ES-I3 (cell line): ENCODE results near the gene PTP4A1.

ENCODE experiments used
- H3K36me3 ChIP-seq: 2 replicates; pipeline ENCODE4 v1.6.1; 2013; ENCODE audit warnings: mild to moderate bottlenecking, low read length, control low read depth, moderate library complexity; ENCODE audit not compliant: insufficient read depth
- H3K4me1 ChIP-seq: 2 replicates; pipeline ENCODE4 v1.6.1; 2013; ENCODE audit warnings: mild to moderate bottlenecking, control low read depth, low read length; ENCODE audit not compliant: insufficient read depth
- H3K9ac ChIP-seq: 2 replicates; pipeline ENCODE4 v1.6.1; 2013; ENCODE audit warnings: low read depth, mild to moderate bottlenecking, low read length, moderate library complexity
- H3K9me3 ChIP-seq: 2 replicates; pipeline ENCODE4 v1.6.1; 2013; ENCODE audit warnings: mild to moderate bottlenecking, low read length, moderate library complexity; ENCODE audit not compliant: control insufficient read depth, insufficient read depth

The PTP4A1 gene

GRCh38 chr6:63567966-63568365 lies 4.3 kb upstream of the PTP4A1 start:
- Histone ChIP-seq H3K9ac (no peak overlapping the region), H3K9me3 (no peaks in the 10 kb centered on the region), H3K36me3 (no peaks in the 10 kb centered on the region), H3K4me1 (peaks cover 5% of the 10 kb centered on the region; the same call in 1 of the 2 replicates)

DNA sequence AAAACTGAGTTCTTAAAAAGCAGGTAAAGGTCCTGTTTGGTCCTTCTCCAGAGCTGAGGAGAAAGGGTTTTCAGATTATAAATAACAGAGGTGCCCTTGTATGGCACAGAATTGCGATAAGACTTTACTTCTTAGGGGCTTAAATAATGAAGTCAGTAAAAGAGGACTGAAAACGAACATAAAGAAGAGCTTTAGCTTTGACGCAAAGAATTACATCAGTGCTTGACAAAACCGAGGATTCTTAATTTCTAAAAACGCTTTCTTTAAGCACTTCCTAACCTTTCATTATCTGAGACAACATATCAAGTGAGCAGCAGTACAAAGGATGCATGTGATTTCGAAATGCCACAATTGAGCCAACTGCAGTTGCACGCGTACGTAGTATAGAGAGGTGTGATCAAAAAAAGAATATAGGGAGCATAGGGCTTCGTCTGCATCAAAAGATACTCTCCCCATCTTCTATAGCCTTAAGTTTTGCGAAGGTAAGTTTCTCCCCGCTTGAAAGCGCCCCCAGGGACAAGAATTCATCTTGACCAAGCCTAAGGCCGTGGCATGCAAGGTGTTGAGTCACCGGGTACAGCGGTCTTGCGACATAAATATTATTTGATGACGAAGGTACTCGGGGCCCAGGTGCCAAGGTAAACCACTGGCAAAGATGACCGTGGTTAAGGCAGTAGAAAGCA lies 778 bp upstream of the PTP4A1 start:
- peaks cover 3% of the 10 kb centered on the region for H3K36me3 ChIP-seq
- no peaks in the 10 kb centered on the region; the same call in 1 of the 2 replicates for H3K4me1 ChIP-seq
- peak overlapping the region; percentile 83 for H3K9ac ChIP-seq
- no peaks in the 10 kb centered on the region for H3K9me3 ChIP-seq

DNA sequence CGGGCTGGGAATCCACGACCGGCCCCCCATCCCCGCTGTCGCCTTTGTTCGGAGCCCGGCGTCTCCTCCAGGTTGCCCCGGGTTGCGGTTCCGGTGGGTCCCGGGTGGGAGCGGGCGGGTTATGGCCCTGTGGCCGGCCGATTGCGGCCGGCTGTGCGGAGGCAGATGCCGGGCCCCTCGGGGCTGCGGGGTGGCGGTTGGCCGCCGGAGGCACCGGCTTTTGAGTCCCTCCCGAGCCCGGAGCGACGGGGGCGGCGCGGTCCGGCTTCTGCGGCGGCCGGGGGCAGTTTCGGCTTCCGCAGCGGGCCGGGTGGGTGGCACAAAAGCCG lies 431 bp downstream of the PTP4A1 start:
- Histone ChIP-seq H3K9me3 (no peaks in the 10 kb centered on the region), H3K9ac (peak overlapping the region; percentile 83), H3K4me1 (no peaks in the 10 kb centered on the region; the same call in 1 of the 2 replicates), H3K36me3 (peaks cover 10% of the 10 kb centered on the region)

GRCh38 chr6:63573076-63573898 lies 1.0 kb downstream of the PTP4A1 start:
- peaks cover 10% of the 10 kb centered on the region for H3K36me3 ChIP-seq
- H3K9ac ChIP-seq: peak overlapping the region; percentile 83
- H3K4me1 ChIP-seq: no peaks in the 10 kb centered on the region; the same call in 1 of the 2 replicates
- H3K9me3 ChIP-seq: no peaks in the 10 kb centered on the region

DNA sequence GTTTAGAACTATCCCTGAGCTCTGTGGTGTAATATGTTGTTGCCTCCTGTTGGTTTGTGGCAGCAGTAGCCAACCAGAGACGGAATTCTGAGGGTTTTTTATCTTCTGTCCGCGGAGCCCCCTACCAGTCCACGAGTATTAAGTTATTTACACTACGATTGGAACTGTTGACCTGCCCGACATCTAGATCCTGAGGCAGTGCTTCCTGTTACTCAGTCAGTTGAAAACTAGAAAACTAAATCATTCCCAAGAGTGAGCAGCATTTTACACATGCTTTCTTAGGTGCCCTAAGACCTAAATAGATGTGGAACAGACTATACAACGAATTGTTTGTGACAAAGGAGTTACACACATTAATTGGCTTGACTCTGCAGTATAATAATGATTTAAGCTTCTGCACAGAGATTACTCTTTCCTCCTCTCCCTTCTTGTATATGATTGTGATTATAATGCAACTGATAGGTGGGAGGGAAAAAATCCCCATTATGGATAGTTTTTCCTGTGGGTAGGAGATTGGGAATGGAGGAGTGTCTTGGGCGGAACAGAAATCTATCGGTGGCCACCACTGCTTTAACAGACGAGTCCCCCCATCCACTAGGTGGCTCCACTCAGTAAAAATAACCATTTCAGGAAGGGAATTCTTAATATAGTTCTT lies 1.7 kb downstream of the PTP4A1 start:
- Histone ChIP-seq H3K9me3 (no peaks in the 10 kb centered on the region), H3K9ac (peak overlapping the region; percentile 83), H3K4me1 (no peaks in the 10 kb centered on the region; the same call in 1 of the 2 replicates), H3K36me3 (peaks cover 17% of the 10 kb centered on the region)

GRCh38 chr6:63574554-63574900 lies 2.2 kb downstream of the PTP4A1 start:
- no peaks in the 10 kb centered on the region for H3K9me3 ChIP-seq
- H3K4me1 ChIP-seq: no peaks in the 10 kb centered on the region; the same call in 1 of the 2 replicates
- peak overlapping the region; percentile 83 for H3K9ac ChIP-seq
- H3K36me3 ChIP-seq: peaks cover 21% of the 10 kb centered on the region

DNA sequence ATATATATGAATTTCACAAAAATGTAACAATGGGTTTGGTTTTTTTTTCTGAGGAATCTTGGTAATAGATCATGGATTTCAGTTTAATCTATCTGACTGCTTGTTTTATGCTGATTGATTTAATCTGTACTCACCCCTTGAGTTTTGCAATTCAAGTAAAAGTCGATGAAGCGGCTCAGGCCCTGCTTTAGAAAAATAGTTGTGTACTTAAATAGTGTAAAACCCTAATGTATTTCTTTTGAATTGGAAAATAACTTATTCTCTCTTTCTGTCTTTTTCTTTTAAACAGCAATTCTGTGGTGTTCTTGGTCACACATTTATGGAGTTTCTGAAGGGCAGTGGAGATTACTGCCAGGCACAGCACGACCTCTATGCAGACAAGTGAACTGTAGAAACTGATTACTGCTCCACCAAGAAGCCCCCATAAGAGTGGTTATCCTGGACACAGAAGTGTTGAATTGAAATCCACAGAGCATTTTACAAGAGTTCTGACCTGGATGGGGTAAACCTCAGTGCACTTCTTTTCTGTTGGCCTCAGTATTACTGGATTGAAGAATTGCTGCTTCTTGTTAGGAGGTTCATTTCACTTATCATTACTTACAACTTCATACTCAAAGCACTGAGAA lies 4.0 kb downstream of the PTP4A1 start:
- Histone ChIP-seq H3K9me3 (no peaks in the 10 kb centered on the region), H3K36me3 (peaks cover 33% of the 10 kb centered on the region), H3K4me1 (no peaks in the 10 kb centered on the region; the same call in 1 of the 2 replicates), H3K9ac (no peak overlapping the region)

DNA sequence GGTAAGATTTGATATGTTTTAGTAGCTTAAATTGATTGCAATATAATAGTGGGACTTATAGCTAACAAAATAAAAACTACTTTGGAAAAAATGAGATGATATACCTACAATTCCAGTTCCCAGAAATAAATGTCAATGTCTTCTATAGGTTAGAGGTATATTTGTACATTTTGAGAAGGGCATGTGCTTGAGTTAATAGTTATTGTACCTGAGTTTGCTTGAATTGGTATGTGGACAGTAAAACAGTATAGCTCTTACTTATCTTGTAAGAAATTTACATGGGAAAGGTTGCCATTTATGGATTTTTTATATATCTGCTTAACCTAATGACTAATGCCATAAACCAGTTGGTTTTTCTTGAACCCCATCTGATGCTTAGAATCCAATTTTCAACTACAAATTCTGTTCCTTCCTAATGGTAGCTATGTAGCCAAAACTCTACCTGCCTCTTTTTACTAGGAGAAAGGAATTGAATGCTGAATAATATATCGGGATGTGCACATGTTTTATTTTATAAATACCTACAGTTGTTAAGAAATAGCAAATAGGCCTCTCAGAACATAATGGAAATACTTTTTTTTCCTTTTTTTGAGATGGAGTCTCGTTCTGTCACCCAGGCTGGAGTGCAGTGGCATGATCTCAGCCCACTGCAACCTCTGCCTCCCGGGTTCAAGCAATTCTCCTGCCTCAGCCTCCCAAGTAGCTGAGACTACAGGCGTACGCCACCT lies 4.9 kb downstream of the PTP4A1 start:
- no peaks in the 10 kb centered on the region for H3K9me3 ChIP-seq

DNA sequence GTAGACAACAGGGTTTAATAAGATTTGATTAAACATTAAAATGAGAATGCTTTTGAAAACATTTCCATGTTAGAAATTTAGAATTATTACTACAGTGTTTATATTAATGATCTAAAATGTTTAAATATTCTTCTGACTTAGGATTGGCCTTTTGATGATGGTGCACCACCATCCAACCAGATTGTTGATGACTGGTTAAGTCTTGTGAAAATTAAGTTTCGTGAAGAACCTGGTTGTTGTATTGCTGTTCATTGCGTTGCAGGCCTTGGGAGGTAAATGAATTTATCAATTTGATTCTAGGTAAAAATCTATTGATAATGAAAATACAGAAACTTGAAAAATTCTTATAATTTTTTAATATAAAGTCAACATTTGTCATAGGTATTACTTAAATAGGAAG lies 6.5 kb downstream of the PTP4A1 start:
- Histone ChIP-seq H3K9me3 (no peaks in the 10 kb centered on the region), H3K9ac (no peak overlapping the region), H3K4me1 (no peaks in the 10 kb centered on the region; the same call in 1 of the 2 replicates), H3K36me3 (peaks cover 39% of the 10 kb centered on the region)

More for the DNA sequence above, 4.9 kb downstream of the PTP4A1 start:
- Histone ChIP-seq H3K36me3 (peaks cover 33% of the 10 kb centered on the region), H3K9ac (no peak overlapping the region), H3K4me1 (no peaks in the 10 kb centered on the region; the same call in 1 of the 2 replicates)

DNA sequence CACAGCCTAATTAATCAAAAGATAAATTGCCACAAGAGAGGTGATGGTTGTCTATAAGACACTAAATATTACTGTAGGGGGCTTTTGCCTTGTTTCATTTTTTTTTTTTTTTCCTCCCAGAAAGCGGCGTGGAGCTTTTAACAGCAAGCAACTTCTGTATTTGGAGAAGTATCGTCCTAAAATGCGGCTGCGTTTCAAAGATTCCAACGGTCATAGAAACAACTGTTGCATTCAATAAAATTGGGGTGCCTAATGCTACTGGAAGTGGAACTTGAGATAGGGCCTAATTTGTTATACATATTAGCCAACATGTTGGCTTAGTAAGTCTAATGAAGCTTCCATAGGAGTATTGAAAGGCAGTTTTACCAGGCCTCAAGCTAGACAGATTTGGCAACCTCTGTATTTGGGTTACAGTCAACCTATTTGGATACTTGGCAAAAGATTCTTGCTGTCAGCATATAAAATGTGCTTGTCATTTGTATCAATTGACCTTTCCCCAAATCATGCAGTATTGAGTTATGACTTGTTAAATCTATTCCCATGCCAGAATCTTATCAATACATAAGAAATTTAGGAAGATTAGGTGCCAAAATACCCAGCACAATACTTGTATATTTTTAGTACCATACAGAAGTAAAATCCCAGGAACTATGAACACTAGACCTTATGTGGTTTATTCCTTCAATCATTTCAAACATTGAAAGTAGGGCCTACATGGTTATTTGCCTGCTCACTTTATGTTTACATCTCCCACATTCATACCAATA lies 7.8 kb downstream of the PTP4A1 start:
- Histone ChIP-seq H3K9ac (no peak overlapping the region), H3K36me3 (peaks cover 39% of the 10 kb centered on the region), H3K4me1 (no peaks in the 10 kb centered on the region; the same call in 1 of the 2 replicates), H3K9me3 (no peaks in the 10 kb centered on the region)

- no peaks in the 10 kb centered on the region for H3K9me3 ChIP-seq
- H3K9ac ChIP-seq: no peak overlapping the region
- peaks cover 39% of the 10 kb centered on the region for H3K36me3 ChIP-seq
- no peaks in the 10 kb centered on the region; the same call in 1 of the 2 replicates for H3K4me1 ChIP-seq
Measured at GRCh38 chr6:63580704-63580961, 8.4 kb downstream of the PTP4A1 start.

DNA sequence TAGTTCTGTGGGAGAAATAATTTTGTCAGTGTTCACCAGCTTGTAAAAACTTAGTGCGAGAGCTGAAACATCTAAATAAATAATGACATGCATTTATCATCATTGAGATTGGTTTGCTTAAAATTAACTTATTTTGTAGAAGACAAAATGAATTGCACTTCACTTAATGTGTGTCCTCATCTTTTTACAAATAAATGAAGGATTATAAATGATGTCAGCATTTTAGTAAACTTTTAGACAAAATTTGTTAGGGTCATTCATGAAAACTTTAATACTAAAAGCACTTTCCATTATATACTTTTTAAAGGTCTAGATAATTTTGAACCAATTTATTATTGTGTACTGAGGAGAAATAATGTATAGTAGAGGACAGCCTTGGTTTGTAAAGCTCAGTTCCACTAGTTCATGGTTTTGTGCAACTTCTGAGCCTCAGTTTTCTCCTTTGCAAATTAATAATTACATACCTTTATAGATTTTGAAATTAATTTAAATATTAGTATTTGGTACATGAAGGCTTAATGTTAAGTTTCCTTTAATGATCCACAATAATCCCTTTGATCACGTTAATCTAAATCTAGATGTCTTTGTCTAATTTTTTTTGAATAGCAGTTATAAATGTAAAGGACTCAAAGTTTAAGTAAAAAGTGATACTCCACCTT lies 9.2 kb downstream of the PTP4A1 start:
- Histone ChIP-seq H3K36me3 (peaks cover 36% of the 10 kb centered on the region), H3K4me1 (no peaks in the 10 kb centered on the region), H3K9me3 (no peaks in the 10 kb centered on the region), H3K9ac (no peak overlapping the region)

DNA sequence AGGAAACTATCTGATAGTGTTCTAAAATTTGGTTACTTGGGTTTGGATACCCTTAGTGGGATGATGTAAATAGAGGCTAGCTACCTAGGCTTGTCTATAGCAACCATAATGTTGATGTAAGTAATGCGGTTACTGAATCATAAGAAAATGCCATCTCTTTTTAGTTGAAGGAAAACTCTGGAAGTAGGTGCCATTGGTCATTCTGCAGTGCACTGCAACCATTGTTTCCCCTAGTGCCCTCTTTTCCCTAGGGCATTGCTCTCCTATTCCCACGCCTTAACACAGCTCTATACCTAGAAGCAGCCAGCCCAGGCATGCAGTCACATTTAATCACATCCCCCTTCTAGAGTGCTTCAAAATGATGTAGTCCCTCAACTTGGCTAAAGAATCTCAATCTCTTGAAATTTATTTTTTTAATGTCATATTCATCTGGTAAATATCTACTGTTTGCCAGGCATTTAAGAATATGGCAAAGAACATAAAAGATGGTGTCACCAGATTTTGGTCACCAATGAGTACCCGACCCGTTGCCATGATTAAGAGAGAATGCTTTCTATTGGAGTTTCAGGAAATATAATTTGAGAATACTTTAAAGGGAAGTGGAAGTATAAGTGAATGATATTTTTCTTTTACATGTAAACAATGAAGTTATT lies 10.4 kb downstream of the PTP4A1 start:
- Histone ChIP-seq H3K9me3 (no peaks in the 10 kb centered on the region), H3K9ac (no peak overlapping the region), H3K36me3 (peaks cover 29% of the 10 kb centered on the region), H3K4me1 (no peaks in the 10 kb centered on the region)
